HPDE6-E6E7 (cell line): ENCODE measurements around the gene DMXL1.
A peak's percentile ranks its signal among the peaks of the same experiment; 100 is the strongest.

Experiments used
- DNase-seq: peaks from one replicate; pipeline ENCODE4 v3.0.0; 2011; ENCODE audit warnings: missing footprints; ENCODE audit errors: extremely low spot score

Gene DMXL1

GRCh38 chr5:119270121-119270565, 199.3 kb downstream of the DMXL1 start:
- no peak for DNase-seq

- DNase-seq: no peak
Measured at GRCh38 chr5:119270960-119271757, 200.3 kb downstream of the DMXL1 start.

GRCh38 chr5:119271758-119272730, 201.2 kb downstream of the DMXL1 start:
- no peak for DNase-seq

GRCh38 chr5:119273391-119273839, 202.5 kb downstream of the DMXL1 start:
- DNase-seq: no peak

- peak; percentile 36 for DNase-seq
Measured at GRCh38 chr5:119274030-119274766, 203.3 kb downstream of the DMXL1 start.

GRCh38 chr5:119274767-119275130, 203.9 kb downstream of the DMXL1 start:
- DNase-seq: peak; percentile 35

- peak; percentile 41 for DNase-seq
Measured at GRCh38 chr5:119275146-119275545, 204.3 kb downstream of the DMXL1 start.

- no peak for DNase-seq
Measured at GRCh38 chr5:119275601-119276173, 204.8 kb downstream of the DMXL1 start.

GRCh38 chr5:119276978-119277377, 206.1 kb downstream of the DMXL1 start:
- no peak for DNase-seq

- no peak for DNase-seq
Measured at GRCh38 chr5:119279093-119279492, 208.2 kb downstream of the DMXL1 start.

GRCh38 chr5:119280380-119280779, 209.5 kb downstream of the DMXL1 start:
- no peak for DNase-seq

GRCh38 chr5:119282628-119283027, 211.7 kb downstream of the DMXL1 start:
- no peak for DNase-seq

GRCh38 chr5:119284031-119284430, 213.1 kb downstream of the DMXL1 start:
- DNase-seq: no peak

GRCh38 chr5:119285070-119285916, 214.4 kb downstream of the DMXL1 start:
- DNase-seq: no peak

- DNase-seq: no peak
Measured at GRCh38 chr5:119286511-119287488, 215.9 kb downstream of the DMXL1 start.

GRCh38 chr5:119287547-119288111, 216.7 kb downstream of the DMXL1 start:
- DNase-seq: no peak

GRCh38 chr5:119288379-119289033, 217.6 kb downstream of the DMXL1 start:
- DNase-seq: no peak

- no peak for DNase-seq
Measured at GRCh38 chr5:119289438-119290044, 218.7 kb downstream of the DMXL1 start.
